ENCODE measurements around the gene PRSS3. TPM values are rescaled to one million over a fixed set of nuclear protein-coding genes. Genes with fewer than 3 reads are reported as not detected.
"Not testable (repeated sequence)": the region's sequence is repeated elsewhere in the genome, so short reads cannot be mapped to it uniquely, and the experiment has no call there.

The PRSS3 gene
- total and polyA plus RNA-seq, 7 donors: 8.9 to 519 (median 247) TPM; not detected in 3

GRCh38 chr9:33846231-33846630 is 50.9 kb downstream of the PRSS3 start:
- H3K27me3 ChIP-seq: no peaks in the 10 kb centered on the region
- no peak for DNase-seq
- H3K36me3 ChIP-seq: no peaks in the 10 kb centered on the region
- H3K4me3 ChIP-seq: no peak overlapping the region
- TF ChIP-seq EP300 (IDR thresholded peaks at IDR 0.05) (no peak), POLR2AphosphoS5 (IDR thresholded peaks at IDR 0.05) (no peak), POLR2A (IDR thresholded peaks at IDR 0.05) (no peak), CTCF (IDR thresholded peaks at IDR 0.05) (no peak)
- 82 to 85% methylated on average over 4 of the region's 4 CpGs for WGBS, 2 donors
- intact Hi-C loops (cut with DNase I): no loop called here
- peaks cover 0 to 72% (median 57%) of the 10 kb centered on the region in 4 donors for H3K4me1 ChIP-seq
- no peak overlapping the region for H3K27ac ChIP-seq
- H3K9me3 ChIP-seq: no peaks in the 10 kb centered on the region

GRCh38 chr9:33847894-33848205 is 52.5 kb downstream of the PRSS3 start:
- intact Hi-C loops (cut with DNase I); DNase-seq; H3K4me3 ChIP-seq; H3K27me3 ChIP-seq; H3K36me3 ChIP-seq; H3K9me3 ChIP-seq; H3K27ac ChIP-seq: not testable (repeated sequence)
- H3K4me1 ChIP-seq: peaks cover 0 to 72% (median 58%) of the 10 kb centered on the region in 4 donors
- 88 to 94% methylated on average over 3 of the region's 3 CpGs for WGBS, 2 donors

Small RNA genes lying within 50 kb of the gene (small RNA-seq; reads per million reads assigned to genes)
- gene RF00019: 0 reads per million in 3 donors

Other genes with a start within 250 kb of the PRSS3 start
- 10 to 100 TPM; 24.4 to 32.4 (median 25.7) TPM for gene UBE2R2, start 21.6 kb downstream of the PRSS3 start, total RNA-seq
- 10 to 100 TPM; 23.2 to 30.6 (median 25.4) TPM for gene UBE2R2, start 21.6 kb downstream of the PRSS3 start, polyA plus RNA-seq